AG04450 (cell line): ENCODE data around the gene FOXO6. TPM values are rescaled to one million over a fixed set of nuclear protein-coding genes. Genes with fewer than 3 reads are reported as not detected.

Experiments
- CTCF ChIA-PET: fragments of 300-600, 350-600 bp; formaldehyde crosslinking; extraction: SDS; loops from one replicate; lab custom pipeline; 2022; ENCODE audit warnings: antibody characterized with exemption, inconsistent platforms; lab: Charles Lee
- POLR2A ChIA-PET: fragments of 350-600 bp; formaldehyde crosslinking; extraction: SDS; loops from one replicate; lab custom pipeline; 2021; ENCODE audit warnings: antibody characterized with exemption, inconsistent platforms; lab: Yijun Ruan, JAX
- DNase-seq: peaks from one replicate; pipeline ENCODE4 v3.0.0-alpha.2; 2011; ENCODE audit warnings: low read depth, low spot score
- H3K27ac ChIP-seq: one replicate; pipeline ENCODE4 v1.5.1; 2012; ENCODE audit warnings: low read depth, low read length, control low read depth
- H3K27me3 ChIP-seq: one replicate; pipeline ENCODE4 v1.6.0; 2012; ENCODE audit warnings: low read length; ENCODE audit not compliant: control insufficient read depth, insufficient read depth
- H3K4me3 ChIP-seq: 2 replicates; pipeline ENCODE4 v1.5.1; 2011; ENCODE audit warnings: mild to moderate bottlenecking, low read depth, low read length, control low read depth
- H3K9me3 ChIP-seq: 2 replicates; pipeline ENCODE4 v1.5.1; 2012; ENCODE audit warnings: low read length; ENCODE audit not compliant: control insufficient read depth, insufficient read depth
- CTCF ChIP-seq: IDR thresholded peaks from 2 replicates; pipeline ENCODE4 v1.5.1; 2011; ENCODE audit warnings: low read depth, low read length, control low read depth, inconsistent platforms
- polyA plus RNA-seq: library from polyadenylated mRNA; depleted of rRNA; stranded (reverse); fragments of >200 nt; gene quantifications from 2 replicates; pipeline ENCODE4 v1.2.3, GENCODE V29; 2011

Gene FOXO6
- polyA plus RNA-seq, 1 experiment, result not detected

- no peak for DNase-seq
- CTCF ChIA-PET, result interaction anchor here (1.0 to 2.2 kb wide), 2 partner anchors 19 to 59 kb away, joined by 7 read pairs; partner anchors contain the start of gene FOXO6
- Histone ChIP-seq H3K9me3 (peaks cover 4% of the 10 kb centered on the region; the same call in 1 of the 2 replicates), H3K27ac (no peak overlapping the region), H3K27me3 (peaks cover 11% of the 10 kb centered on the region), H3K4me3 (no peak overlapping the region)
- POLR2A ChIA-PET, result no interaction called here
- TF ChIP-seq CTCF, result no peak
Observed at GRCh38 chr1:41341772-41342562, 19.3 kb upstream of the FOXO6 start.

- no peak overlapping the region for H3K4me3 ChIP-seq
- no peak for DNase-seq
- no peak for TF ChIP-seq CTCF
- POLR2A ChIA-PET, result no interaction called here
- CTCF ChIA-PET, result interaction anchor here (0.8 to 2.2 kb wide), 2 partner anchors 18 to 60 kb away, joined by 3 to 7 read pairs; no protein-coding TSS in a partner anchor
- H3K27ac ChIP-seq, result no peak overlapping the region
- H3K27me3 ChIP-seq, result peaks cover 11% of the 10 kb centered on the region
- H3K9me3 ChIP-seq, result peaks cover 4% of the 10 kb centered on the region; the same call in 1 of the 2 replicates
Observed at GRCh38 chr1:41342774-41343355, 18.4 kb upstream of the FOXO6 start.

GRCh38 chr1:41343790-41344699 lies 17.2 kb upstream of the FOXO6 start:
- no peak for DNase-seq
- no peak for TF ChIP-seq CTCF
- Histone ChIP-seq H3K9me3 (peaks cover 4% of the 10 kb centered on the region; the same call in 1 of the 2 replicates), H3K27me3 (peaks cover 17% of the 10 kb centered on the region), H3K27ac (no peak overlapping the region), H3K4me3 (no peak overlapping the region)
- ChIA-PET CTCF (interaction anchor here (0.8 to 2.2 kb wide), 2 partner anchors 16 to 62 kb away, joined by 3 to 7 read pairs; no protein-coding TSS in a partner anchor), POLR2A (interaction anchor here (0.6 kb wide), 1 partner anchor 1180 kb away, joined by 3 read pairs; no protein-coding TSS in a partner anchor)

GRCh38 chr1:41344708-41345159 lies 16.5 kb upstream of the FOXO6 start:
- POLR2A ChIA-PET, result no interaction called here
- peaks cover under 1% of the 10 kb centered on the region; the same call in 1 of the 2 replicates for H3K9me3 ChIP-seq
- CTCF ChIA-PET, result no interaction called here
- no peak overlapping the region for H3K4me3 ChIP-seq
- peaks cover 19% of the 10 kb centered on the region for H3K27me3 ChIP-seq
- TF ChIP-seq CTCF, result no peak
- H3K27ac ChIP-seq, result no peak overlapping the region
- no peak for DNase-seq
